Testis (tissue), 5 donors: ENCODE measurements around the gene SLX4. TPM values are rescaled to one million over a fixed set of nuclear protein-coding genes. Genes with fewer than 3 reads are reported as not detected.
"Not testable (repeated sequence)": the region's sequence is repeated elsewhere in the genome, so short reads cannot be mapped to it uniquely, and the experiment has no call there.

ENCODE experiments used
- DNase-seq: peaks from one replicate; pipeline ENCODE4 v3.0.0-alpha.2; 2019
- H3K27ac ChIP-seq, 2 donors: fragments of 200-600 bp; sonication (generic); one replicate each; pipeline ENCODE4 v1.5.1; 2019
- H3K27me3 ChIP-seq: fragments of 200-600 bp; sonication (generic); one replicate; pipeline ENCODE4 v1.5.1; 2019
- H3K36me3 ChIP-seq: fragments of 200-600 bp; sonication (generic); one replicate; pipeline ENCODE4 v1.5.1; 2017; ENCODE audit warnings: low read depth; ENCODE audit errors: missing control alignments
- H3K4me1 ChIP-seq: fragments of 200-600 bp; sonication (generic); one replicate; pipeline ENCODE4 v1.5.1; 2019
- H3K4me3 ChIP-seq, 2 donors: fragments of 200-600 bp; sonication (generic); one replicate each; pipeline ENCODE4 v1.5.1; 2017 to 2019
- H3K9me3 ChIP-seq: fragments of 200-600 bp; sonication (generic); one replicate; pipeline ENCODE4 v1.5.1; 2017
- CTCF ChIP-seq, 3 experiments: fragments of 450-650 bp in 2 of 3; fragments of 200-600 bp in 1 of 3; sonication (generic) in 1 of 3; IDR thresholded peaks; one replicate each; pipeline ENCODE4 v1.5.1; 2016 to 2019; ENCODE audit warnings: antibody characterized with exemption in 3 of 3, mild to moderate bottlenecking in 2 of 3, moderate library complexity in 1 of 3
- POLR2A ChIP-seq: fragments of 450-650 bp; IDR thresholded peaks from one replicate; pipeline ENCODE4 v1.6.1; 2017; ENCODE audit warnings: antibody characterized with exemption, mild to moderate bottlenecking, moderate library complexity
- WGBS, 2 donors: methylation state at CpG; one replicate each; pipeline ENCODE4 v1.1.5; 2018; 5-methylcytosine and 5-hydroxymethylcytosine counted together
- intact Hi-C: fragments of 100-400 bp; cut with DNase I; formaldehyde crosslinking; loops from one replicate; pipeline ENCODE4 v1.15.1; 2023; ENCODE audit warnings: low total_unique reads
- long read RNA-seq, 2 donors: transcript quantifications; one replicate each; lab custom pipeline, GENCODE V29; 2026
- polyA plus RNA-seq: library from polyadenylated mRNA; stranded (reverse); fragments of 350-450 nt; fragmentation: Illumina TruSeq; extraction: RNeasy Lipid Tissue Mini Kit (QIAGEN cat#74804); gene quantifications from one replicate; pipeline ENCODE4 v1.2.3, GENCODE V29; 2014; ENCODE audit warnings: low read depth, low replicate concordance; ENCODE audit not compliant: insufficient read depth
- total RNA-seq, 2 donors: library from RNA; depleted of rRNA; stranded (reverse); fragments of >200 nt; gene quantifications; one replicate each; pipeline ENCODE4 v1.2.3, GENCODE V29; 2016

SLX4 gene, protein sequence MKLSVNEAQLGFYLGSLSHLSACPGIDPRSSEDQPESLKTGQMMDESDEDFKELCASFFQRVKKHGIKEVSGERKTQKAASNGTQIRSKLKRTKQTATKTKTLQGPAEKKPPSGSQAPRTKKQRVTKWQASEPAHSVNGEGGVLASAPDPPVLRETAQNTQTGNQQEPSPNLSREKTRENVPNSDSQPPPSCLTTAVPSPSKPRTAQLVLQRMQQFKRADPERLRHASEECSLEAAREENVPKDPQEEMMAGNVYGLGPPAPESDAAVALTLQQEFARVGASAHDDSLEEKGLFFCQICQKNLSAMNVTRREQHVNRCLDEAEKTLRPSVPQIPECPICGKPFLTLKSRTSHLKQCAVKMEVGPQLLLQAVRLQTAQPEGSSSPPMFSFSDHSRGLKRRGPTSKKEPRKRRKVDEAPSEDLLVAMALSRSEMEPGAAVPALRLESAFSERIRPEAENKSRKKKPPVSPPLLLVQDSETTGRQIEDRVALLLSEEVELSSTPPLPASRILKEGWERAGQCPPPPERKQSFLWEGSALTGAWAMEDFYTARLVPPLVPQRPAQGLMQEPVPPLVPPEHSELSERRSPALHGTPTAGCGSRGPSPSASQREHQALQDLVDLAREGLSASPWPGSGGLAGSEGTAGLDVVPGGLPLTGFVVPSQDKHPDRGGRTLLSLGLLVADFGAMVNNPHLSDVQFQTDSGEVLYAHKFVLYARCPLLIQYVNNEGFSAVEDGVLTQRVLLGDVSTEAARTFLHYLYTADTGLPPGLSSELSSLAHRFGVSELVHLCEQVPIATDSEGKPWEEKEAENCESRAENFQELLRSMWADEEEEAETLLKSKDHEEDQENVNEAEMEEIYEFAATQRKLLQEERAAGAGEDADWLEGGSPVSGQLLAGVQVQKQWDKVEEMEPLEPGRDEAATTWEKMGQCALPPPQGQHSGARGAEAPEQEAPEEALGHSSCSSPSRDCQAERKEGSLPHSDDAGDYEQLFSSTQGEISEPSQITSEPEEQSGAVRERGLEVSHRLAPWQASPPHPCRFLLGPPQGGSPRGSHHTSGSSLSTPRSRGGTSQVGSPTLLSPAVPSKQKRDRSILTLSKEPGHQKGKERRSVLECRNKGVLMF (N-terminal part only)
- total RNA-seq (10 to 100 TPM; 28.0 to 41.3 TPM), polyA plus RNA-seq (25.9 TPM)
- long read RNA-seq, donor 1, result 0 reads
- long read RNA-seq, donor 2, result 0 reads

GRCh38 chr16:3611146-3611975 is at the start of gene SLX4:
SLX4 (minus strand) TSS chr16:3611606; CDS start chr16:3608964, 2,642 bp downstream.
- Histone ChIP-seq H3K4me3 (peak within 1 kb of the TSS; percentile 70 to 88), H3K27me3 (no peaks in the 10 kb centered on the region), H3K27ac (peak within 1 kb of the TSS; percentile 39 to 79), H3K4me1 (peaks cover 5% of the 10 kb centered on the region), H3K36me3 (no peaks in the 10 kb centered on the region), H3K9me3 (no peaks in the 10 kb centered on the region)
- DNase-seq, result peak; percentile 88
- intact Hi-C loops, result no loop called here
- 1% methylated on average over 85 of the region's 86 CpGs; no CpG with 5 or more reads in 1 of the 2 donors for WGBS, 2 donors
- TF ChIP-seq CTCF (IDR thresholded peaks at IDR 0.05) (peak in 1 of 3 experiments; percentile 7), POLR2A (peak; percentile 60)

DNA sequence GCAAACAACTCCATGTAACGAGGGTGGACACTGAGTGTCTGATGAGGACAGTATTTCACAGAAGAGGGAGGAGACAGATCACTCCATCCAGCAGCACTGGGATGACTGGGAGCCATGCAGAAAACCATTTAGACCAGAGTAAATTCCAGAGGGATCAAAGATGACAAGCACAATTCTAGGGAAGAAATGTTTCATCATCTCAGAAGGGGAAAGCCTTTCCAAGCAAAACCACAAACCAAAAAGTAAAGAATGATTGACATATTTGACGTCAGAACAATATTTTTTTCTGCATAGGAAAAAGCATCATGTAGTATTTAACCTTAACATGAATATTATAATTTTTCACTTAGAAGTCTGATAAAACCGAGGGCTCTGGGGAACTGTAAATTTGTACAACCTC is 47.8 kb upstream of the SLX4 start:
- Histone ChIP-seq H3K27me3 (no peaks in the 10 kb centered on the region), H3K36me3 (no peaks in the 10 kb centered on the region), H3K9me3 (no peaks in the 10 kb centered on the region), H3K27ac (no peak overlapping the region), H3K4me1 (no peaks in the 10 kb centered on the region), H3K4me3 (no peak overlapping the region)
- 84% methylated on average over 3 of the region's 3 CpGs for WGBS, 2 donors
- intact Hi-C loops, result no loop called here
- TF ChIP-seq CTCF (IDR thresholded peaks at IDR 0.05) (no peak), POLR2A (no peak)
- DNase-seq, result no peak

- Histone ChIP-seq H3K27me3 (no peaks in the 10 kb centered on the region), H3K36me3 (no peaks in the 10 kb centered on the region), H3K27ac (no peak overlapping the region), H3K4me3 (no peak overlapping the region), H3K9me3 (no peaks in the 10 kb centered on the region), H3K4me1 (no peaks in the 10 kb centered on the region)
- intact Hi-C loops, result no loop called here
- no peak for DNase-seq
- WGBS, 2 donors, result 90 to 94% methylated on average over 22 to 35 of the region's 42 CpGs
- TF ChIP-seq CTCF (IDR thresholded peaks at IDR 0.05) (no peak), POLR2A (no peak)
These were observed 45.4 kb upstream of the SLX4 start for GRCh38 chr16:3656491-3657468.

DNA sequence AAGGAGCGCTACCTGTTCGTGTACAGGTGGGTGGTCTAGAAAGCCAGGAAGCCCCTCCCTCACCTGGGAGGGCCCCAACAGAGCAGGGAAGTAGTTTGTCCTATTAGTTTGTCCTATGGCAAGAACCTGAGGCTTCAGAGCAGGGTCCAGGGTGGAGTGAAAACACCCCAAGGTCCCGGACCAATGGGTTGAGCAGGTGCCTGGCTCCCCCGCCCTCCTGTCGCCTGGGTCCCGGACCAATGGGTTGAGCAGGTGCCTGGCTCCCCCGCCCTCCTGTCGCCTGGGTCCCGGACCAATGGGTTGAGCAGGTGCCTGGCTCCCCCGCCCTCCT is 44.7 kb upstream of the SLX4 start:
- H3K27ac ChIP-seq, H3K4me3 ChIP-seq, DNase-seq, H3K9me3 ChIP-seq, intact Hi-C loops, H3K36me3 ChIP-seq, H3K27me3 ChIP-seq, H3K4me1 ChIP-seq: not testable (repeated sequence)
- WGBS, 2 donors, result 80% methylated on average over 5 of the region's 10 CpGs; no CpG with 5 or more reads in 1 of the 2 donors
